ENCODE measurements around the gene LMBRD2.
"Not testable (repeated sequence)": the region's sequence is repeated elsewhere in the genome, so short reads cannot be mapped to it uniquely, and the experiment has no call there.

The LMBRD2 gene

DNA sequence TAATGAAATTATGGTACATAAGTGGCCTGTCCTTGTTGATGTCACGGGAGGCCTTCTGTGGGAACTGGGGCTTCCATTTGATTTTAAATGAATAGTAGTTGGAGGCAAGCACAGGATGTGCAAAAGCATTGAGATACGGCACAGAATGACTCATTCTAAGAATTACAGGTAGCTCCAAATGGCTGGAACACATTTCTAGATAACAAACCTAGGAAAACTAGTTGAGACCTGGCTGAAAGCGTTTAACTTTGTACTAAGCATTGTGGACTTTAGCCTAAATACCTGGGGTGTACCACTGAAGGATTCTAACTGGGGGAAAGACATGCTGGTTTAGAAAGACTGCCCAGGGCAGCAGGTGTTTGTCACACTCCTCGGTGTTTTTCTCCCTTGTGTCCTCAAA, 9.7 kb upstream of the LMBRD2 start:
- DNase-seq (ENCODE audit: low read depth), result no peak

DNA sequence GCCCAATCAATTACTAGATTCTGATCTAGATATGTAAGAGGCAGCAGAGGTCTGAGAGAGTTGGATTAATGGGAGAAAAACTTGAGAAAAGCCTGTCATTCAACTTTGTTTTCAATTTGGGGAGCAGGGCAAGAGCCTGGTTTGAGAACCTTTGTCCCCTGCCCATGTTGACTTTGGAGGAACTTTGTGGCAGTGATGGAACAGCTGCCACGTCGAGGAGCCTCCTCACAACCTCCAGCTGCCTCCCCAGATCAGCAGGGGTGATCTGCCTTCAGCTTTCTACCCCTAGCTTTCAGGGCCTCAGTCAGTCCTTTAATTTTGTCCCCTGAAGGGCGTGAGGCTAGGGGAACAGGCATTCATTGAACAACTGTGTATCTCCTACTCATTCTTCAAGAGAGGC, 8.9 kb upstream of the LMBRD2 start:
- DNase-seq (ENCODE audit: low read depth), result no peak

DNA sequence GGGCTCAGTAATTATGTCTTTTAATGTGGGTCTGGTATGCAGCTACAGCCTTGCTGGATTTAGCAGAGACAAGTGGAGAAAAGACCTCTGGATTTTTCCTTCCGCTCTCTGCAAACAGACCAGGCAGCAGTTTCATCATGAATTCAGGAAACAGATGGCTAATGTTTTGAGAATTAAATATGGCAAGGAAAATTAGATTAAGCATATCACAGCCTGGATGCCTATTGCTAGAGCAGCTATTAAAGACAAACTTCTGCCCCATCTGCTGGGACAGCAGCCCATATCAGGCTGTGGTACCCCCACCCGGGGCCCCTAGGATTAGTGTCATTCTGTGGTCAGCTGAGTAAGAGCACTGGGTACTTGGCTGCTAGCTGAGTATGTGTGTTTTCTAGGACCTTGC, 6.5 kb upstream of the LMBRD2 start:
- DNase-seq (ENCODE audit: low read depth), result no peak

DNA sequence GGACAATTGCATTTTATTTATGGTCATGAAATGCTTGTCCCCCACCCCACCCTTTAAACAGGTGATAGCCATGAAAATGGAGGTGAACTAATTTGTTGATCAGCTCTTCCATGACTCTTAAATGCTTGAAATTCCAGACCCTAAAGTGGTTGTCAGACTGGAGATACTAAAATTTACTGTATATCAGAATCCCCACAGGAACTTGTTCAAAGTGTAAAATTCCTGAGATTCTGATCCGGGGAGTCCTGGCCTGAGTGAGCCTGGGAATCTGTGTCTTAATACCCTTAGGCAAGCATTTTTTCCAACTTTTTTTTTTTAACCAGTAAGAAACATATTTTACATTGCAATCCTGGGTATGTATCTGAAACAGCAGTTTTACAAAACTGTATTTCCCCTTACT, 4.9 kb upstream of the LMBRD2 start:
- peak; percentile 18 for DNase-seq (ENCODE audit: low read depth)

DNA sequence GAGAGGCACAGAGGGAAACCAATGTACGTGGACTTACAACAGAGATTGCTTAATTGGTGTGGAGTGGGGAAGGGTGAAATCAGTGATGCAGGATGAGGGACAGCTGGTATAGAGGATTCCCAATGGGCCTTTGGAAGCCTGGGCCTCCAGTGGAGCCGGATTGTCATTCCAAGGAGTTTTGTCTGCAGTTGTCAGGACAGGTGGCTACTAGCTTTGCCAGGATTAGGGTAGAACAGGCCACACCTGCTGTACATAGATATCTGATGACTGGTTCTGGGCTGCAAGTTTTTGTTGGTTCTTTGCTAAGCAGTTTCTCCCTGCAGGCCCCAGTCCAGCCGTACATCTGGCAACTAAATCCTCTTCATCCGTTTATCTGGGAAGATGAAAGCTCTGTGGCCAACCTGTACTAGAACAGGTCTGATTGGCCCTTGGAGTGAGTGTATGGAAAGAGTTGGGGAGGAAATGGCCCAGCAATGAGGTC, 4.5 kb upstream of the LMBRD2 start:
- no peak for DNase-seq (ENCODE audit: low read depth)

DNA sequence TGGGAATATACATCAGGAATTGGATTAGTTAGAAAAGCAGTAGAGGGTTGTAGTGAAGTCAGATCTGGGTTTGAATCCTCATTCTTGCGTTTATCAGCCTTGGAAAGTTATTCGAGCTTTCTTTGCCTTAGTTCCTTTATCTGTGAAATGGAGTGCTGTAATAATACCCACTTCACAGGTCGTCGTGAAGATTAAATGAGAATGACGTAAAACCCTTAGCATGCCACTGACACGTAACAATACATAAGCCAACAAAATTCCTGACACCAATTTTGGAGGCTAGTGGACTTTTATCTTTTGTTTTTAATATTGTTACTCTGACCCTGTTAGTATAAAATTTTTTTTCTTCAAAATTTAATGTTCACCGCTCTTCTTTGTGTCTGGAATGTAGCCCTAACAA, 3.6 kb upstream of the LMBRD2 start:
- DNase-seq (ENCODE audit: low read depth), result no peak

DNA sequence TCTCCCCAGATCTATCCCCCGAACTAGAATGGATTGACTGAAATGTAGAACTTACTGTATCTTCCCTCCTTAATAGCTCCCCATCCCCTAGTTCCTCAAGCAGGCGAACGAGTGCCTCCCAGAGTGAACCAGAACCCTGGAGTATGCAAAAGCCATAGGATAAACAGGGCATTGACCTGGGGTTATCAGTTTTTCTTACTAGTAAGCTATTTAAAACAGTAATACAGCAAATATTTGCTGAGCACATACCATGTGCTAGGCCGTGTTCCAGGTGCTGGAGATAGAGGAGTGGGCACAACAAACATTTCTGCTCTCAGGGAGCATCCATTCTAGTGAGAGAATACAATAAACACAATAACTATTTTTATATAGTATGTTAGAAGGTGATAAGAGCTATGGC, 2.0 kb upstream of the LMBRD2 start:
- no peak for DNase-seq (ENCODE audit: low read depth)

DNA sequence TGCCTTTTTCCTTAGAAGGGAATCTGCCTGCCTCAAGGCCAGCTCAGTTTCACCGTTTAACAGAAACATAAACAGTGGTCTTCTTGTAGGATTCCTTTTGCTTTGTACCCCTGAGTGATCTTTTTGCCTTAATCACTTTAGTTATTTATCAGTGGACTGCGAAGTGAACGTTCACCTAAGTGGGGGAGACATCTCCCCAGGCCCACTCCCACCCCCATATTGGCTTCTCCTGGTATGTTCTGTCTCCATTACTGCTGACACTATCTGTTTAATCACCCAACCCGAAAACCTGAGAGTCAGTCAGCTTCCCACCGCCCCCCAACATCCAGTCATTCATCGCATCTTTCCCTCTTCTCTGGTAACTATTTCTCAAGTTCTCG, 1.6 kb upstream of the LMBRD2 start:
- no peak for DNase-seq (ENCODE audit: low read depth)

DNA sequence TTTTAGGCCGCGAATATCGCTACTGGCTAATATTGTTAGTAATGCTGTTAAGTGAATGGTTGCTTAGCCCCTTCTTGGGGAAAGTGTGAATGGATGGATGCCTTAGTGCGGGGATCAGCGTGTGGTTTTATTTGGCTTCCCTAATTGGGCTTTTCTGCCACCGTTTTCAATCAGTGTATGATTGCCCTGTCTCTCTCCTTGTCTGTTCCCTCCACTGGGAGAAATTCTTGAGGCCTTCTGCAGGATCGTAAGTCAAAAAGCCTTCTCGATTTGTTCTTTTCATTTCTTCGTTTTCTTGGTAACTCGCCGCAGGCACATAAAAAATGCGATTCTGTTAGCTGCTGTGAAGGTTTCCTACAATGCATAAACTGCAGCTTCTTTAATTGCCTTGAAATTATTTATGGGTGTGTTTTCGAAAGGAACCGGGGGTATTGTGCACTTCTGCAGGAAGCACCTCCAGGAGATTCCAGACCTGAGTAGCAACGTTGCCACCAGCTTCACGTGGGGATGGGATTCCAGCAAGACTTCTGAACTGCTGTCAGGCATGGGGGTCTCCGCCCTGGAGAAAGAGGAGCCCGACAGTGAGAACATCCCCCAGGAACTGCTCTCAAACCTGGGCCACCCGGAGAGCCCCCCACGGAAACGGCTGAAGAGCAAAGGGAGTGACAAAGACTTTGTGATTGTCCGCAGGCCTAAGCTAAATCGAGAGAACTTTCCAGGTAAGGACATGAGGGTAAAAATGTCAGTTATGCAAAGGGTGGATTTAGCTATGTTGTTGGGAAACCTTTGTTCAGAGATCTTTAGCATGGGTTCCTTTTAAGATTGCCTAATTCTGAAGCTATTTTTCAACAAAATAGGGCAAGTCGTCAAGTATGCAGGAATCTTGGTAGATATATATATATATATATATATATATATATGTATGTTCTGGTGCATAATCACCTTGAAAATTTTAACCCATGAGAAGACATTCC, 924 bp upstream of the LMBRD2 start:
- peak; percentile 14 for DNase-seq (ENCODE audit: low read depth)

DNA sequence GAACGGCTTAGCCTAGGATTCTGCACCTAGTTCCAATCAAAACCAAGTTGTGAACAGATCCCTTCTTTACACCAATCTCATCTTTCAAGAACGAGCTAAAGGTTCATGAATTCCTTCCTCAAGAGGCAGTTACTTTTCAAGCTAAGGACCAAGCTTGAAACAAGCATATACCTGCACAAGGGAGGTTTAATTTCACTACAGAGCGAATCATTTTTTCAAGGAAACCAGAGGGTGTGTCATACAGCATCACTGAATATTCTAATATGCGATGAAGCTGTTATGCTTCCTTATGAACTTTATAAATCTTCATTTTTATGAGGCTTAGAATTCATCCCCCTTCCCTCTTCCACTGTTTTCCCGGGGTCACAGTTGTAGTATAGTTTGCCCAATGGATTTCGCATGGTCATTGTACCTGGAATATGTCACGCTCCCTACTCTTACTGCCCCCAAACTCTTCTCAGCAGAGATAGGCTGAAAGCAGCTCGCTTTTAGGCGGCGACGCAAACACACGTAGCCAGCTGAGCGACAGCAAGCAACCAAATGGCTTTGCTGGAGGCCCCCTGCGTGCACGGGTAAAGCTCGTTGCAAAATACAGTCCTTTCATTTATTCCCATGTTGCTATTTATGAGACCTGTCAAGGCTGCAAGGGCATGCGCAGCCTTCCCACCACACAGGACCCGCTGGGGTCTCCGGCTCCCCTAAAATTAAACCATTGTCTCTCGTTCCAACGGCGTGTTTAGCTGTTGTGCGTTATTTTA, 832 bp downstream of the LMBRD2 start:
- peak; percentile 38 for DNase-seq (ENCODE audit: low read depth)

DNA sequence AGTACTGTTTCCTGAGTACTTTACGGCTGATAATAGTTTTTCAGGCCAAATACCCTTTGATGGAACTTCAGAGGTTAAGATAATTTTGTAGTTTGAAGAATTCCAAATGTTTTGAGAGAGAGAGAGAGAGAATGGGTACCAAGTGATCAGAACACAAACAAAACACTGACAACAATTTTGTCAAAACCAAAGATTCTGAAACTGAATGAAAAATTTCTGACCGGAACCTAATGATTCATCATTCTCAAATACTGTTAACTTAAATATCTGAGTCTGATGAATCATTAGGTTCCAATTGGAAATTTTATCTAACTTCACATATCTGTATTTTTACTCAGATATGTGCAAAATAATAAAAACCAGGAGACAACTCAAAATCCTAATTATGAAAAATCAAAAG, 4.0 kb downstream of the LMBRD2 start:
- DNase-seq (ENCODE audit: low read depth), result peak; percentile 22

DNA sequence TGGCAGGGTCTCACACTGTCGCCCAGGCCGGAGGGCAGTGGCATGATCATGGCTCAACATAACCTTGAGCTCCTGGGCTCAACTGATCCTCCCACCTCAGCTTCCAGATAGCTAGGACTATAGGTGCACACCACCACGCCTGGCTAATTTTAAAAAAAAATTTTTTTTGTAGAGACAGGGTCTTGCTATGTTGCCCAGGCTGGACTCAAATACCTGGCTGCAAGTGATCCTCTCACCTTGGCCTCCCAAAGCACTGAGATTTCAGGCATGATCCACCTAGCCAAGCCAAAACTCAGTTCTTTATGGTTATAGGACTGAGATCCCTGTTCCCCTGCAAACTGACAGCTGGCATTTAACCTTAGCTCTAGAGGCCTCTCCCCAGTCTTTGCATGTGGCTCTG, 5.3 kb downstream of the LMBRD2 start:
- DNase-seq (ENCODE audit: low read depth), result no peak

DNA sequence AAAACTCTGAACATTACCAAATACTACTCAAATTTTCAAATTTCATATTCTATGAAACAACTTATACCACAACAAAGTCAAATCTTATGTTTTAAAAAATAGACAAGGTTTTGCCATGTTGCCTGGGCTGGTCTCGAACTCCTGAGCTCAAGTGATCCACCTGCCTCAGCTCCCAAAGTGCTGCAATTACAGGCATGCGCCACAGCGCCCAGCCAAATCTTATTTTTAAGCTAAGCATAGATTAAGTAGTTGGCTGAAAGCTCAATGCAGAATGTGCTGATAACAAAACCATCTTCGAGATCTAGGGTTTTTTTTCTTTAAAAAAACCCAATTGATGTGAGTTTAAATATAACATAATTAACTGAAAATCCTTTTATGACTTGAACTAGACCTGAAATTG, 6.4 kb downstream of the LMBRD2 start:
- DNase-seq (ENCODE audit: low read depth), result no peak

DNA sequence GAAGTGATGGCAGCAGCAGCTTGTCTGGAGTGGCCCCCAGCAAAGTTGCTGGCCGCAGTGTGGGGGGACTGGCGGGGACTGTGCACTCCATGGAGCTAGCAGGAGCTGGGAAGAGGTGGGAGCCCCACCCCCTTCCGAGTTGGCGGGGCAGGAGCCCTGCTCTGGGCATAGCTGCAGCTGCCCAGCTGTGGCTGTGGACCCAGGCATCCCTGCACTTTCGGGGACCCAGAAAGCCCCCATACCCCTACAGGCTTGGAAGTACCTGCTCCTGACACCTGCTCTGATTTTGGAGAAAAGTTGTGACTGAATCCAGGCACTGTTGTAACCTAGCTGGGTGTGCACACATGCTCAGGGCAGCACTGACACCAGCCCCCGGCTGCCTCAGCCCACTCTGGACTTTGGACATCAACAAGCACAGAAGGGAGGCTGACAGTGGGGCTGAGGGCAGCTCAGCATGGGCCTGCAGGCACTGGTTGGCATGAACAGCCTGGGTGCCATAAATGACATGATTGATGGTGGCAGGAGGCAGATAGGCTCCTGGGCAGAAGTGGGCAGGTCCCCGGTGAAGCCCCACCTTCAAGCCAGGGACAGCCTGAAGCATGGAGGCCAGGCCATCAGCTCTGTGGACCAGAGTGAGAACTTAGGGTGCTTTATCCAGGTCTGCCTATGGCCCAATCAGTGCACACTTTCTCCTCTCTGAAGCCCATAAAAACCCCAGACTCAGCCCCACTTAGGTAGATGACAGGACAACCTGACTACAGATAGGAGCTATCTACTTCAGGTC, 12.6 kb downstream of the LMBRD2 start:
- DNase-seq (ENCODE audit: low read depth), result no peak

DNA sequence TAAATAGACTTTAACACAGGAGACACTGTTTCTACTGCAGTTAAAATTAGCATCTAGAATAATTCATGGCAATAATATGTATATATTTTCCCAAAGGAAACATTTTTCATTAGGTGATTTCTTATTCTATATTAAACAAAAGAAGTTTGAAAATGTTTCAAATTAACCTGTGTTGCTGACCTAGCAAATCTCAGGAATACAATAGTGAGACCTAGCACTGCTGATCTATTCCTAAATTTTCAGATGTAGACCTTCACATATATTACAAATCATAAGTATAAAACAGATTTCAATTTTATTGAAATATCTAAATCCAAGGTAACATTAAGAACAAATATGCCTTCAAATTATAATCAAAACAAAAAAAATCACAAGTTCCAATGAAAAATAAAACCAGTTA, 15.1 kb downstream of the LMBRD2 start:
- DNase-seq (ENCODE audit: low read depth), result no peak

DNA sequence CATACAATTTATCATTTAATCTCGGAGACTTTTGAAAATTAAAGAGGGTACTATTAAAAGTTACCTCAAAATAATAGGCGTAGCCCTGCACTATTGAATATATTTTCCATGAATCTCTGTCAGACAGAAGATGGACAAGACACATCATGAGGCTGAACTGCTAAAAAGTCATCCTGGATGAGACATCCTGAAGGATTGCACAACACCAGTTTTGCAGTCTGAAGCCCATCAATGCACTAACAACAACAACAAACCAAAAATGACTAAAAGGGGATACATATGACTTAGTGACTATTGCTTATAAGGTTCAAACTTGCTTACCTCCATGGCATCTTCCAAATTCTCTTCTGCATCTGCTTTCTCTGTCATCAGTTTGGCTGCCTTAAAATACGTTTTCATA, 15.7 kb downstream of the LMBRD2 start:
- DNase-seq (ENCODE audit: low read depth), result no peak

DNA sequence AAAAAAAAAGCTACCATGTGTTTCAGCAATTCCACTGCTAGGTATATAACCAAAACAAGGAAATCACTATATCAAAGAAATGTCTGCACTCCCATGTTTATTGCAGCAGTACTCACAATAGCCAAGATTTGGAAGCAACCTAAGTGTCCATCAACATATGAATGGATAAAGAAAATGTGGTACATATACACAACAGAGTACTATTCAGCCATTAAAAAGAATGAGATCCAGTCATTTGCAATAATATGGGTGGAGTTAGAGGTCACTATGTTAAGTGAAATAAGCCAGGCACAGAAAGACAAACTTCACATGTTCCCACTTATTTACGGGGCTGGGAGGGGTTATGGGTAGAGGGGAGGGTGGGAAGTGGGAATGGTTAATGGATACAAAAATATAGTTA, 18.7 kb downstream of the LMBRD2 start:
- not testable (repeated sequence) for DNase-seq (ENCODE audit: low read depth)

DNA sequence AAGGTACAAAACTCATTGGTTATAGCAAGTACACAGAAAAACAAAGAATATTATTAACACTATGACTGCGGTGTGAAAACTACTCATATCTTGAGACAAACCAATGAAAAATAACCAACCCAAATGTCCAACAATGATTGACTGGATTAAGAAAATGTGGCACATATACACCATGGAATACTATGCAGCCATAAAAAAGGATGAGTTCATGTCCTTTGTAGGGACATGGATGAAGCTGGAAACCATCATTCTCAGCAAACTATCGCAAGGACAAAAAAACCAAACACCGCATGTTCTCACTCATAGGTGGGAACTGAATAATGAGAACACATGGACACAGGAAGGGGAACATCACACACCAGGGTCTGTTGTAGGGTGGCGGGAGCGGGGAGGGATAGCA, 22.0 kb downstream of the LMBRD2 start:
- DNase-seq (ENCODE audit: low read depth), result not testable (repeated sequence)

DNA sequence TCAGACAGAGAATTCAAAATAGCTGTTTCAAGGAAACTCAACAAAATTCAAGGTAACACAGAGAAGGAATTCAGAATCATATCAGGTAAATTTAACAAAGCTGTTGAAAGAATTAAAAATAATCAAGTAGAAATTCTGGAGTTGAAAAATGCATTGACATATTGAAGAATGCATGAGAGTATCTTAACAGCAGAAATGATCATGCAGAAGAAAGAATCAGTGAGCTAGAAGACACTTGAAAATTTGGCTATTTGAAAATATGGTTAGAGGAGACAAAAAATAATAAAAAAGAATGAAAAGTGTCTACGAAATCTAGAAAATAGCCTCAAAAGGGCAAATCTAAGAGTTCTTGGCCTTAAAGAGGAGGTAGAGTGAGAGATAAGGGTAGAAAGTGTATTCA, 22.9 kb downstream of the LMBRD2 start:
- DNase-seq (ENCODE audit: low read depth), result no peak

DNA sequence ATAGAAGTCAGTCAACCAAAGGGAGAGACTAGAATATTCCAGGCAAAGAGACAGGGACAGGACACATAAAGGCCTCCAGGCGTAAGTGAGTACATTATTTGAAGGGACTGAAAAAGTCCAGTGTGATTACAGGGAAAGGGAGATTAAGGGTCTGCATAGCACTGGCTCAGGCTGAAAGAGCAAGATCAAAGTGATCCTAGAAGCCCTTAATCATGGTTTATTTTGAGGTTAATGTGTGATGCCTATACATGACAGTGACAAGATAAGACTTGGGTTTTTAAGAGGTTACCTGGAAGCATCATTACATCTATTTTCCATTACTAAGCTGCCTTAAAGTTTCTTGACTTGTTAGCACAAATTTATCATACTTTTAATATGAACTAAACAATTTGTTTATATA, 25.8 kb downstream of the LMBRD2 start:
- DNase-seq (ENCODE audit: low read depth), result no peak

DNA sequence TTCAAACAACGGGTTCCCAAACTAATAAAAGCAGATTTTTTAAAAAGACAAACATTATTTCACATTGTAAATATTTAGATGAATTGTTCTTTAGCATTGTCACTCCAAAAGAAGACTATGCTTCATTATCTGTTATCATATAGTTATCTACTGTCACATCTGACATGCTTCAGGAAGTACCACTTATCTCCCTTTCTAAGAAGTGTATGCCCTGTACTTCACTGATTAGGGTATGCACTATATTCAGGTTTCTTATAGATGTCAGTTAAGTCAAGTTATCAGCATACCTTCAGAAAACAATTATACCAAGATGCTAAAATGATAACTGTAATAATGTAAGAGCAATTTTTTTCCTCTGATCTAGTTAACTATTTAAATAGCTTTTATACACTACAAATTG, 40.4 kb downstream of the LMBRD2 start:
- DNase-seq (ENCODE audit: low read depth), result no peak

DNA sequence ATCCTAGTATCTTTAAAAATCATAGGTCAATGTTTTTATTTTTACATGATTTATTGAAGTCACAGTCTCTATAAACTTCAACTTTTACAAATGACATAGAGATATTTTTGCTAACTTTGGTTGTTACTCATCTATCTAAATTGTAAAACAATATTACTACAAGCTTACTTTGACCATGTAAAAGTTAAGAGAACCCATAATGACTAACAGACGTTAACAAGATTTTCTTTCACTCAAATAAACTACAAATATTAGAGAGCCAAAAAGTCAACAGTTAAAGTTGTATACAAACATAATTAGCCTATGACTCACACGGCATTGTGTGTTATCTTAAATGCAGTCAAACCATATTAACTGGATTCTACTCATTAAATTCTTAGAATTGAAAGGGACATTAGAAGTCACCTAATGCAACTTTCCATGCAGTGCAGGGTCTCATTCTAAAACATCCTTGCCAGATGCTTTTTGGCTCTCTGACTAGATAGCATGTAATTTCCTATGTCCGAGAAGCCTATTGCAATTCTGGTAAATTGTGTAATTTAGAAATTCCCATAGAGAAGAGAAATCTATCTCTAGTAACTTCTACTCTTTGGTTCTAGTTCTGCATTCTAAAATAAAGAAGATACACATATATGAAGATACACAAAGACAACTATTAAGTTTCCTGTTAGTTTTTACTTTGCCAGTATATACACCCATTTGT, 42.8 kb downstream of the LMBRD2 start:
- DNase-seq (ENCODE audit: low read depth), result no peak
